ENCODE results near the gene PYGL. TPM values are rescaled to one million over a fixed set of nuclear protein-coding genes. Genes with fewer than 3 reads are reported as not detected.
"Not testable (repeated sequence)": the region's sequence is repeated elsewhere in the genome, so short reads cannot be mapped to it uniquely, and the experiment has no call there.

PYGL gene
- polyA plus RNA-seq, 1 of the 3 experiments (the other 2 are of a cell fraction) = 60.2 TPM

GRCh38 chr14:50920482-50921230 lies 23.6 kb downstream of the PYGL start:
- Histone ChIP-seq H4K20me1 (ENCODE audit: insufficient read depth) (no peaks in the 10 kb centered on the region), H2AFZ (ENCODE audit: low read depth) (peak overlapping the region; percentile 16; the same call in 1 of the 2 replicates), H3K4me1 (ENCODE audit: control insufficient read depth in 1 of 2, insufficient read depth in 2 of 2, low read depth in 1 of 2, low read length in 1 of 2) (peaks cover 0 to 7% of the 10 kb centered on the region in 2 experiments; a peak in 3 of 4 replicates), H3K36me3 (replicated peaks in 1 of 2; ENCODE audit: control insufficient read depth in 1 of 2, insufficient read depth in 2 of 2, low read length in 1 of 2) (peaks cover 13 to 35% of the 10 kb centered on the region in 2 experiments), H3K4me3 (ENCODE audit: low read depth in 2 of 2, low read length in 1 of 2) (no peak overlapping the region), H3K27ac (ENCODE audit: low read depth in 2 of 2, low read length in 1 of 2) (peak overlapping the region in 1 of 2 experiments; percentile 47; a peak in 2 of 4 replicates), H3K79me2 (ENCODE audit: insufficient read depth) (no peaks in the 10 kb centered on the region), H3K4me2 (0 out of 2 replicates have a peak overlapping the region, but pooled peaks have one; percentile 30), H3K9me3 (no peaks in the 10 kb centered on the region), H3K9me2 (no peaks in the 10 kb centered on the region), H3K27me3 (ENCODE audit: insufficient read depth) (no peaks in the 10 kb centered on the region), H3K9ac (no peak overlapping the region), H3F3A (replicated peaks; ENCODE audit: insufficient read depth) (peaks cover 7% of the 10 kb centered on the region)
- POLR2A ChIA-PET = no interaction called here
- no peak for DNase-seq
- CTCF ChIA-PET = no interaction called here
- WGBS (ENCODE audit: low lambda C conversion rate) = 87% methylated on average over 9 of the region's 9 CpGs
- TF ChIP-seq TEAD4 (IDR thresholded peaks at IDR 0.05; ENCODE audit: borderline replicate concordance, insufficient read depth) = no peak
- no peak for TF ChIP-seq NRF1 (IDR thresholded peaks at IDR 0.05; ENCODE audit: low read depth, low read length)
- TF ChIP-seq, protein P1, sequence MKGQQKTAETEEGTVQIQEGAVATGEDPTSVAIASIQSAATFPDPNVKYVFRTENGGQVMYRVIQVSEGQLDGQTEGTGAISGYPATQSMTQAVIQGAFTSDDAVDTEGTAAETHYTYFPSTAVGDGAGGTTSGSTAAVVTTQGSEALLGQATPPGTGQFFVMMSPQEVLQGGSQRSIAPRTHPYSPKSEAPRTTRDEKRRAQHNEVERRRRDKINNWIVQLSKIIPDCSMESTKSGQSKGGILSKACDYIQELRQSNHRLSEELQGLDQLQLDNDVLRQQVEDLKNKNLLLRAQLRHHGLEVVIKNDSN (IDR thresholded peaks at IDR 0.05; ENCODE audit: borderline replicate concordance, low read depth) = no peak
- TF ChIP-seq PBX3 (IDR thresholded peaks at IDR 0.05) = no peak
- TF ChIP-seq MEF2A (IDR thresholded peaks at IDR 0.05; ENCODE audit: borderline replicate concordance, low read depth) = no peak

GRCh38 chr14:50919524-50919923 lies 24.8 kb downstream of the PYGL start:
- H4K20me1 ChIP-seq (ENCODE audit: insufficient read depth); POLR2A ChIA-PET; DNase-seq; H2AFZ ChIP-seq (ENCODE audit: low read depth); H3K9me3 ChIP-seq; CTCF ChIA-PET; H3K4me3 ChIP-seq (ENCODE audit: low read depth in 2 of 2, low read length in 1 of 2); H3K4me1 ChIP-seq (ENCODE audit: control insufficient read depth in 1 of 2, insufficient read depth in 2 of 2, low read depth in 1 of 2, low read length in 1 of 2); H3F3A ChIP-seq (replicated peaks; ENCODE audit: insufficient read depth); H3K9ac ChIP-seq; H3K4me2 ChIP-seq; H3K27ac ChIP-seq (ENCODE audit: low read depth in 2 of 2, low read length in 1 of 2); H3K79me2 ChIP-seq (ENCODE audit: insufficient read depth); H3K9me2 ChIP-seq; H3K27me3 ChIP-seq (ENCODE audit: insufficient read depth): not testable (repeated sequence)
- peaks cover 16 to 43% of the 10 kb centered on the region in 2 experiments for H3K36me3 ChIP-seq (replicated peaks in 1 of 2; ENCODE audit: control insufficient read depth in 1 of 2, insufficient read depth in 2 of 2, low read length in 1 of 2)
- WGBS (ENCODE audit: low lambda C conversion rate) = 94% methylated on average over 5 of the region's 5 CpGs

DNA sequence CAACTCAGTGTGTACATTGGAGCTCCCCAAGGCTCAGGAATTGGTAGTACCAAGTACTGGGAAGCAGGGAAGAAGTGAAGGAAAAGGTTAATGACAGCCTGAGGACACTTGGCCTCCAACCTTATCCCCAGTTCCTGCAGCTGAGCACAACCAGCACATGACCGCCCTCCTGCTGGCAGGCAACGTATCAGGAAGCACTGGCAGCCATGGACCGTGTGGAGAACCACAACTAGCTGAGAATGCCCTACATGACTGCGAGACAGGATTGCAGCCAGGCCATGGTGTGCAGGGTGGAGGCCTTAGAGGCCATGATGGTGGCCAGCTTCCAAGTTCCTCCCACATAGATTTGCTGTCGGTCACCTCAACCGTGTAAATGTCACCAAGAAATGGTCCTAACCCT lies 26.8 kb downstream of the PYGL start:
- H3F3A ChIP-seq (replicated peaks; ENCODE audit: insufficient read depth) = peaks cover 7% of the 10 kb centered on the region
- H2AFZ ChIP-seq (ENCODE audit: low read depth) = no peak overlapping the region
- WGBS (ENCODE audit: low lambda C conversion rate) = 100% methylated on average over 5 of the region's 6 CpGs
- no peaks in the 10 kb centered on the region for H3K79me2 ChIP-seq (ENCODE audit: insufficient read depth)
- no peaks in the 10 kb centered on the region for H3K9me2 ChIP-seq
- no peaks in the 10 kb centered on the region for H3K9me3 ChIP-seq
- H4K20me1 ChIP-seq (ENCODE audit: insufficient read depth) = no peaks in the 10 kb centered on the region
- H3K9ac ChIP-seq = no peak overlapping the region
- CTCF ChIA-PET = no interaction called here
- H3K36me3 ChIP-seq (replicated peaks in 1 of 2; ENCODE audit: control insufficient read depth in 1 of 2, insufficient read depth in 2 of 2, low read length in 1 of 2) = peaks cover 19 to 37% of the 10 kb centered on the region in 2 experiments
- no peaks in the 10 kb centered on the region; a peak in 1 of 4 replicates for H3K4me1 ChIP-seq (ENCODE audit: control insufficient read depth in 1 of 2, insufficient read depth in 2 of 2, low read depth in 1 of 2, low read length in 1 of 2)
- no peak overlapping the region for H3K4me3 ChIP-seq (ENCODE audit: low read depth in 2 of 2, low read length in 1 of 2)
- no peaks in the 10 kb centered on the region for H3K27me3 ChIP-seq (ENCODE audit: insufficient read depth)
- TF ChIP-seq RXRA (IDR thresholded peaks at IDR 0.05; ENCODE audit: borderline replicate concordance, low read depth) (no peak), IRF3 (IDR thresholded peaks at IDR 0.05; ENCODE audit: low read depth, low read length) (no peak), NFIC (IDR thresholded peaks at IDR 0.05; ENCODE audit: borderline replicate concordance) (no peak), TCF12 (IDR thresholded peaks at IDR 0.05) (no peak), SMC3 (IDR thresholded peaks at IDR 0.05; ENCODE audit: low read depth, low read length) (no peak), FOXJ3 (CRISPR knock-in tag; IDR thresholded peaks at IDR 0.05) (no peak), RCOR1 (IDR thresholded peaks at IDR 0.05; ENCODE audit: low read length) (no peak)
- POLR2A ChIA-PET = no interaction called here
- no peak overlapping the region for H3K27ac ChIP-seq (ENCODE audit: low read depth in 2 of 2, low read length in 1 of 2)
- H3K4me2 ChIP-seq = no peak overlapping the region
- DNase-seq = no peak

Data from SK-N-SH (cell line).